ENCODE results near the gene HRH3.

DNA sequence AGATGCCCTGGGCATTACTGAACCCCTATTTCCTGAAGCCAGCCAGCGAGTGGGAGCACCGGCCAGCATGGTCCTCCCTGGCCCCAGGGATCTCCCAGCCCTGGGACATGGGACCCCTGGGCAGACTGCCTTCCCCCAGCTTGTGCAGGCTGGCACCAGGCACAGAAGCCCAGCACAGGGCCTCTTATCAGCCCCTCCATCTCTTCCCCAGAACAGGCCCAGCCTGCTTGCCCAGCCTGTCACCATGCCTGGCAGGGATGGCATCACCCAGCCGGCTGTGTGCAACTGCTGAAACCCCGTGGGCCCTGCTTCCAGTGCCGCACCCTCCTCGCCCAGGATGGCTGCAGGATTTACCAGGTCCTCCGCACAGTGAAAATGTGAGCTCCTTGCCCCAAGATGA is 12.1 kb upstream of the HRH3 start:
- TF ChIP-seq, protein P1, sequence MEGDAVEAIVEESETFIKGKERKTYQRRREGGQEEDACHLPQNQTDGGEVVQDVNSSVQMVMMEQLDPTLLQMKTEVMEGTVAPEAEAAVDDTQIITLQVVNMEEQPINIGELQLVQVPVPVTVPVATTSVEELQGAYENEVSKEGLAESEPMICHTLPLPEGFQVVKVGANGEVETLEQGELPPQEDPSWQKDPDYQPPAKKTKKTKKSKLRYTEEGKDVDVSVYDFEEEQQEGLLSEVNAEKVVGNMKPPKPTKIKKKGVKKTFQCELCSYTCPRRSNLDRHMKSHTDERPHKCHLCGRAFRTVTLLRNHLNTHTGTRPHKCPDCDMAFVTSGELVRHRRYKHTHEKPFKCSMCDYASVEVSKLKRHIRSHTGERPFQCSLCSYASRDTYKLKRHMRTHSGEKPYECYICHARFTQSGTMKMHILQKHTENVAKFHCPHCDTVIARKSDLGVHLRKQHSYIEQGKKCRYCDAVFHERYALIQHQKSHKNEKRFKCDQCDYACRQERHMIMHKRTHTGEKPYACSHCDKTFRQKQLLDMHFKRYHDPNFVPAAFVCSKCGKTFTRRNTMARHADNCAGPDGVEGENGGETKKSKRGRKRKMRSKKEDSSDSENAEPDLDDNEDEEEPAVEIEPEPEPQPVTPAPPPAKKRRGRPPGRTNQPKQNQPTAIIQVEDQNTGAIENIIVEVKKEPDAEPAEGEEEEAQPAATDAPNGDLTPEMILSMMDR (IDR thresholded peaks at IDR 0.05; ENCODE audit: poor library complexity, severe bottlenecking), result no peak
- no peak for TF ChIP-seq SMC3 (conservative IDR thresholded peaks at IDR 0.05; ENCODE audit: poor library complexity)
- TF ChIP-seq MXI1 (conservative IDR thresholded peaks at IDR 0.05; ENCODE audit: poor library complexity, severe bottlenecking), result no peak
